Measurements from ENCODE around the gene TOX2.

DNA sequence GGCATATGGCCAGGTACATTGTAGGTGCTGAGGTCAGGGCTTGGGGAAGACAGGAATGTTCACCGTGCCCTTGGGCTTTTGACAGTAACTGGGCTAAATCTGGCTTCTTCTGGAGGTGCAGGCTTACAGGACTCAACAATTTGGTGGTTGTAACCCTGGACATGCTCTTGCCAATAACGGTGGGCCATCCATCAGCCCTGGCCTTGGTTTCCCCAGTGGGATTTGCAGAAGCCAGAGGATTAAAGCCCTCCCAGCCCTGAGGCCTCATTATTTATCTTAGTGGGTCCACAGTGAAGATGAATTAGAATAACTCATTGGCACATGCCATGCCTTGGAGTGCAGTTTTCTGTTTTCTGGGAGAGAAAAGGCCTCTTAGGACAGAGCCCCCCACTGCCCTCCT, 44.0 kb downstream of the TOX2 start:
- TF ChIP-seq, protein P1, sequence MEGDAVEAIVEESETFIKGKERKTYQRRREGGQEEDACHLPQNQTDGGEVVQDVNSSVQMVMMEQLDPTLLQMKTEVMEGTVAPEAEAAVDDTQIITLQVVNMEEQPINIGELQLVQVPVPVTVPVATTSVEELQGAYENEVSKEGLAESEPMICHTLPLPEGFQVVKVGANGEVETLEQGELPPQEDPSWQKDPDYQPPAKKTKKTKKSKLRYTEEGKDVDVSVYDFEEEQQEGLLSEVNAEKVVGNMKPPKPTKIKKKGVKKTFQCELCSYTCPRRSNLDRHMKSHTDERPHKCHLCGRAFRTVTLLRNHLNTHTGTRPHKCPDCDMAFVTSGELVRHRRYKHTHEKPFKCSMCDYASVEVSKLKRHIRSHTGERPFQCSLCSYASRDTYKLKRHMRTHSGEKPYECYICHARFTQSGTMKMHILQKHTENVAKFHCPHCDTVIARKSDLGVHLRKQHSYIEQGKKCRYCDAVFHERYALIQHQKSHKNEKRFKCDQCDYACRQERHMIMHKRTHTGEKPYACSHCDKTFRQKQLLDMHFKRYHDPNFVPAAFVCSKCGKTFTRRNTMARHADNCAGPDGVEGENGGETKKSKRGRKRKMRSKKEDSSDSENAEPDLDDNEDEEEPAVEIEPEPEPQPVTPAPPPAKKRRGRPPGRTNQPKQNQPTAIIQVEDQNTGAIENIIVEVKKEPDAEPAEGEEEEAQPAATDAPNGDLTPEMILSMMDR (IDR thresholded peaks at IDR 0.05 in 8 of 11, conservative IDR thresholded peaks at IDR 0.05 in 3 of 11): no peak
- no peak for TF ChIP-seq POLR2A (IDR thresholded peaks at IDR 0.05)
